Measurements from ENCODE around the gene WWC2. TPM values are rescaled to one million over a fixed set of nuclear protein-coding genes. Genes with fewer than 3 reads are reported as not detected.
"Not testable (repeated sequence)": the region's sequence is repeated elsewhere in the genome, so short reads cannot be mapped to it uniquely, and the experiment has no call there.

Gene WWC2
- total RNA-seq, 1 donor from 2014 or later: 34.4 TPM

GRCh38 chr4:183299464-183299863 lies 200.4 kb downstream of the WWC2 start:
- intact Hi-C loops (cut with DNase I): no loop called here
- no peak for DNase-seq
- ATAC-seq (ENCODE audit: poor library complexity): no peak

- intact Hi-C loops (cut with DNase I): no loop called here
- DNase-seq: no peak
- no peak for ATAC-seq (ENCODE audit: poor library complexity)
Observed at GRCh38 chr4:183300070-183300469, 201.0 kb downstream of the WWC2 start.

GRCh38 chr4:183300655-183301054 lies 201.6 kb downstream of the WWC2 start:
- intact Hi-C loops (cut with DNase I): no loop called here
- ATAC-seq (ENCODE audit: poor library complexity) (no peak), DNase-seq (no peak)

GRCh38 chr4:183303301-183303700 lies 204.2 kb downstream of the WWC2 start:
- DNase-seq: no peak
- intact Hi-C loops (cut with DNase I): no loop called here
- no peak for ATAC-seq (ENCODE audit: poor library complexity)

GRCh38 chr4:183304067-183304466 lies 205.0 kb downstream of the WWC2 start:
- intact Hi-C loops (cut with DNase I): no loop called here
- ATAC-seq (ENCODE audit: poor library complexity): no peak
- no peak for DNase-seq

- intact Hi-C loops (cut with DNase I): no loop called here
- DNase-seq (no peak), ATAC-seq (ENCODE audit: poor library complexity) (no peak)
Observed at GRCh38 chr4:183304538-183304937, 205.5 kb downstream of the WWC2 start.

GRCh38 chr4:183306811-183307210 lies 207.8 kb downstream of the WWC2 start:
- DNase-seq (no peak), ATAC-seq (ENCODE audit: poor library complexity) (no peak)
- intact Hi-C loops (cut with DNase I): no loop called here

GRCh38 chr4:183312841-183313240 lies 213.8 kb downstream of the WWC2 start:
- no peak for ATAC-seq (ENCODE audit: poor library complexity)
- no peak for DNase-seq
- intact Hi-C loops (cut with DNase I): no loop called here

GRCh38 chr4:183314336-183314735 lies 215.3 kb downstream of the WWC2 start:
- DNase-seq (no peak), ATAC-seq (ENCODE audit: poor library complexity) (no peak)
- intact Hi-C loops (cut with DNase I): no loop called here

GRCh38 chr4:183314806-183315205 lies 215.7 kb downstream of the WWC2 start:
- no peak for DNase-seq
- intact Hi-C loops (cut with DNase I): no loop called here
- no peak for ATAC-seq (ENCODE audit: poor library complexity)

GRCh38 chr4:183318656-183319055 lies 219.6 kb downstream of the WWC2 start:
- DNase-seq (no peak), ATAC-seq (ENCODE audit: poor library complexity) (no peak)
- intact Hi-C loops (cut with DNase I): no loop called here

- DNase-seq: no peak
- intact Hi-C loops (cut with DNase I): no loop called here
- ATAC-seq (ENCODE audit: poor library complexity): no peak
Observed at GRCh38 chr4:183320211-183321059, 221.4 kb downstream of the WWC2 start, which contains the start of gene CLDN22. CLDN22 (minus strand) TSS chr4:183320276; CDS start chr4:183320218, 58 bp downstream.

GRCh38 chr4:183321079-183321478 lies 222.0 kb downstream of the WWC2 start:
- ATAC-seq (ENCODE audit: poor library complexity): no peak
- no peak for DNase-seq
- intact Hi-C loops (cut with DNase I): no loop called here

GRCh38 chr4:183321516-183321915 lies 222.5 kb downstream of the WWC2 start:
- ATAC-seq (ENCODE audit: poor library complexity) (no peak), DNase-seq (no peak)
- intact Hi-C loops (cut with DNase I): no loop called here

- ATAC-seq (ENCODE audit: poor library complexity) (no peak), DNase-seq (no peak)
- intact Hi-C loops (cut with DNase I): no loop called here
Observed at GRCh38 chr4:183322326-183322725, 223.3 kb downstream of the WWC2 start, which contains the start of gene CLDN24. CLDN24 (minus strand) TSS chr4:183322426; CDS start chr4:183322426, 0 bp downstream.

GRCh38 chr4:183323295-183323694 lies 224.2 kb downstream of the WWC2 start:
- intact Hi-C loops (cut with DNase I): no loop called here
- DNase-seq (no peak), ATAC-seq (ENCODE audit: poor library complexity) (no peak)

- DNase-seq; intact Hi-C loops (cut with DNase I); ATAC-seq (ENCODE audit: poor library complexity): not testable (repeated sequence)
Observed at GRCh38 chr4:183324056-183324455, 225.0 kb downstream of the WWC2 start.

GRCh38 chr4:183324619-183325018 lies 225.6 kb downstream of the WWC2 start:
- no peak for ATAC-seq (ENCODE audit: poor library complexity)
- intact Hi-C loops (cut with DNase I): no loop called here
- DNase-seq: no peak

- DNase-seq; intact Hi-C loops (cut with DNase I); ATAC-seq (ENCODE audit: poor library complexity): not testable (repeated sequence)
Observed at GRCh38 chr4:183326387-183326786, 227.3 kb downstream of the WWC2 start.

GRCh38 chr4:183326853-183327252 lies 227.8 kb downstream of the WWC2 start:
- ATAC-seq (ENCODE audit: poor library complexity) (no peak), DNase-seq (no peak)
- intact Hi-C loops (cut with DNase I): no loop called here

All from Right ventricle myocardium superior (tissue), 1 donor.